Activated CD8-positive, alpha-beta T cell treated with anti-CD3 and anti-CD28 coated beads for 36 hours (primary cell): ENCODE measurements around the gene UBIAD1. TPM values are rescaled to one million over a fixed set of nuclear protein-coding genes. Genes with fewer than 3 reads are reported as not detected.

Experiments used
- ATAC-seq: fragments of 200-7000 bp; cut with Tn5 transposase; one replicate; pipeline ENCODE4 v1.10.0; 2021; ENCODE audit warnings: mild to moderate bottlenecking, moderate library complexity
- CTCF ChIA-PET: fragments of 350-600 bp; sonication (Branson Sonifier 250); formaldehyde crosslinking; loops from one replicate; lab custom pipeline; 2021; ENCODE audit warnings: antibody characterized with exemption; lab: Charles Lee
- POLR2A ChIA-PET: fragments of 350-600 bp; sonication (Branson Sonifier 250); formaldehyde crosslinking; loops from one replicate; lab custom pipeline; 2021; ENCODE audit warnings: antibody characterized with exemption; lab: Charles Lee
- DNase-seq: peaks from one replicate; pipeline ENCODE4 v3.0.0-alpha.2; 2020
- H3K27ac Mint-ChIP-seq: one replicate; pipeline ENCODE4 v1.8.0; 2021; ENCODE audit warnings: mild to moderate bottlenecking, mixed read lengths
- H3K27me3 Mint-ChIP-seq: one replicate; pipeline ENCODE4 v1.8.0; 2021; ENCODE audit warnings: mixed read lengths
- H3K36me3 Mint-ChIP-seq: one replicate; pipeline ENCODE4 v1.8.0; 2021; ENCODE audit warnings: low read depth, mixed read lengths
- H3K4me1 Mint-ChIP-seq: one replicate; pipeline ENCODE4 v1.8.0; 2021; ENCODE audit warnings: low read depth, mixed read lengths
- H3K4me3 Mint-ChIP-seq: one replicate; pipeline ENCODE4 v1.8.0; 2021; ENCODE audit warnings: mild to moderate bottlenecking, moderate library complexity, mixed read lengths
- H3K9me3 Mint-ChIP-seq: one replicate; pipeline ENCODE4 v1.8.0; 2021; ENCODE audit warnings: mixed read lengths
- CTCF ChIP-seq: fragments of 200-600 bp; IDR thresholded peaks from one replicate; pipeline ENCODE4 v1.8.0; 2022; ENCODE audit warnings: antibody characterized with exemption, mild to moderate bottlenecking
- intact Hi-C: fragments of 100-400 bp; cut with micrococcal nuclease; formaldehyde crosslinking; loops from one replicate; pipeline ENCODE4 v1.10.0; 2022
- total RNA-seq, 2 experiments: library from RNA; stranded (reverse); gene quantifications; one replicate each; pipeline ENCODE4 v1.2.3, GENCODE V29; 2021

Gene UBIAD1
- total RNA-seq, result 10 to 100 TPM; 24.0 to 26.2 TPM

- DNase-seq (peak; percentile 85), ATAC-seq (peak; percentile 89)
- ChIA-PET POLR2A (interaction anchor here (0.6 to 3.5 kb wide), 9 partner anchors 9 to 636 kb away, joined by 3 to 34 read pairs (median 3); partner anchors contain the start of genes EXOSC10 and MTOR), CTCF (interaction anchor here (1.5 kb wide), 1 partner anchor 234 kb away, joined by 3 read pairs; no protein-coding TSS in a partner anchor)
- intact Hi-C loops, result no loop called here
- peak within 1 kb of the TSS; percentile 99 for H3K4me3 Mint-ChIP-seq
- TF ChIP-seq CTCF, result no peak
- no peaks in the 10 kb centered on the region for H3K27me3 Mint-ChIP-seq
- H3K27ac Mint-ChIP-seq, result peak within 1 kb of the TSS; percentile 92
- no peaks in the 10 kb centered on the region for H3K9me3 Mint-ChIP-seq
- H3K4me1 Mint-ChIP-seq, result peaks cover 29% of the 10 kb centered on the region
- peaks cover 27% of the 10 kb centered on the region for H3K36me3 Mint-ChIP-seq
Observed at GRCh38 chr1:11272832-11273594, at the start of gene UBIAD1. TSS of gene UBIAD1 (plus strand) at chr1:11273198. CDS start at chr1:11273532, 334 bp downstream.

GRCh38 chr1:11227106-11228077, 45.6 kb upstream of the UBIAD1 start:
- DNase-seq (no peak), ATAC-seq (peak; percentile 47)
- ChIA-PET POLR2A (no interaction called here), CTCF (interaction anchor here (0.8 to 4.1 kb wide), 5 partner anchors 14 to 196 kb away, joined by 3 to 29 read pairs (median 6); no protein-coding TSS in a partner anchor)
- Mint-ChIP-seq H3K4me3 (no peak overlapping the region), H3K4me1 (peaks cover 8% of the 10 kb centered on the region), H3K27me3 (no peaks in the 10 kb centered on the region), H3K9me3 (no peaks in the 10 kb centered on the region), H3K27ac (peak overlapping the region; percentile 72), H3K36me3 (peaks cover 43% of the 10 kb centered on the region)
- intact Hi-C loops, result no loop called here
- no peak for TF ChIP-seq CTCF

- Mint-ChIP-seq H3K4me1 (peaks cover 8% of the 10 kb centered on the region), H3K4me3 (no peak overlapping the region), H3K9me3 (no peaks in the 10 kb centered on the region), H3K36me3 (peaks cover 51% of the 10 kb centered on the region), H3K27me3 (no peaks in the 10 kb centered on the region), H3K27ac (no peak overlapping the region)
- TF ChIP-seq CTCF, result no peak
- POLR2A ChIA-PET, result interaction anchor here (0.6 kb wide), 1 partner anchor 154 kb away, joined by 3 read pairs; no protein-coding TSS in a partner anchor
- DNase-seq, result no peak
- intact Hi-C loops, result no loop called here
- ATAC-seq, result no peak
- CTCF ChIA-PET, result interaction anchor here (1.5 to 4.1 kb wide), 2 partner anchors 13 to 192 kb away, joined by 4 to 29 read pairs; no protein-coding TSS in a partner anchor
Observed at GRCh38 chr1:11229203-11229602, 43.8 kb upstream of the UBIAD1 start.

- H3K4me3 Mint-ChIP-seq, result no peak overlapping the region
Observed at GRCh38 chr1:11233208-11233607, 39.8 kb upstream of the UBIAD1 start.

More at GRCh38 chr1:11233208-11233607, 39.8 kb upstream of the UBIAD1 start:
- H3K27me3 Mint-ChIP-seq, result no peaks in the 10 kb centered on the region
- POLR2A ChIA-PET, result interaction anchor here (1.0 kb wide), 1 partner anchor 25 kb away, joined by 4 read pairs; no protein-coding TSS in a partner anchor
- peaks cover 45% of the 10 kb centered on the region for H3K36me3 Mint-ChIP-seq
- no peak for ATAC-seq
- CTCF ChIA-PET, result interaction anchor here (2.5 to 3.7 kb wide), 2 partner anchors 8 to 195 kb away, joined by 9 to 11 read pairs; no protein-coding TSS in a partner anchor
- intact Hi-C loops, result no loop called here
- DNase-seq, result no peak
- peaks cover 5% of the 10 kb centered on the region for H3K4me1 Mint-ChIP-seq
- no peak for TF ChIP-seq CTCF
- no peaks in the 10 kb centered on the region for H3K9me3 Mint-ChIP-seq
- H3K27ac Mint-ChIP-seq, result no peak overlapping the region
